Measurements from ENCODE around the gene HK1.

HK1 gene

GRCh38 chr10:69243817-69244216, 34.5 kb upstream of the HK1 start:
- Histone ChIP-seq H3K4me1 (ENCODE audit: low read length) (no peaks in the 10 kb centered on the region), H3F3A (ENCODE audit: insufficient read depth, low read length) (no peaks in the 10 kb centered on the region), H3K9me2 (replicated peaks; ENCODE audit: insufficient read depth, low read length) (no peaks in the 10 kb centered on the region), H3K79me2 (ENCODE audit: low read length) (no peaks in the 10 kb centered on the region), H3K4me2 (ENCODE audit: low read depth, low read length) (no peak overlapping the region), H3K36me3 (replicated peaks; ENCODE audit: insufficient read depth, low read length) (no peaks in the 10 kb centered on the region), H4K20me1 (ENCODE audit: insufficient read depth, low read length) (no peaks in the 10 kb centered on the region), H3K9ac (ENCODE audit: low read length) (no peak overlapping the region), H3K4me3 (ENCODE audit: low read length) (no peak overlapping the region), H3K27me3 (replicated peaks; ENCODE audit: insufficient read depth, low read length) (no peaks in the 10 kb centered on the region), H3K27ac (ENCODE audit: low read length) (no peak overlapping the region), H3K9me3 (replicated peaks; ENCODE audit: insufficient read depth, low read length) (no peaks in the 10 kb centered on the region), H2AFZ (ENCODE audit: low read length) (no peak overlapping the region)
- no peak for TF ChIP-seq EZH2 (optimal IDR thresholded peaks at IDR 0.05; ENCODE audit: low read depth, low read length)
- no peak for TF ChIP-seq EZH2phosphoT487 (IDR thresholded peaks at IDR 0.05; ENCODE audit: low read length)
- no peak for TF ChIP-seq CTCF (IDR thresholded peaks at IDR 0.05; ENCODE audit: low read length)
- no peak for DNase-seq

GRCh38 chr10:69246036-69246435, 32.3 kb upstream of the HK1 start:
- DNase-seq, result no peak
- no peak overlapping the region for H3K9ac ChIP-seq (ENCODE audit: low read length)
- no peaks in the 10 kb centered on the region for H3K4me1 ChIP-seq (ENCODE audit: low read length)
- no peaks in the 10 kb centered on the region for H3K27me3 ChIP-seq (replicated peaks; ENCODE audit: insufficient read depth, low read length)
- no peaks in the 10 kb centered on the region for H3K9me2 ChIP-seq (replicated peaks; ENCODE audit: insufficient read depth, low read length)
- H3K79me2 ChIP-seq (ENCODE audit: low read length), result no peaks in the 10 kb centered on the region
- H3K4me2 ChIP-seq (ENCODE audit: low read depth, low read length), result no peak overlapping the region
- H3K36me3 ChIP-seq (replicated peaks; ENCODE audit: insufficient read depth, low read length), result no peaks in the 10 kb centered on the region
- H3K4me3 ChIP-seq (ENCODE audit: low read length), result no peak overlapping the region
- H3K9me3 ChIP-seq (replicated peaks; ENCODE audit: insufficient read depth, low read length), result no peaks in the 10 kb centered on the region
- H3F3A ChIP-seq (ENCODE audit: insufficient read depth, low read length), result no peaks in the 10 kb centered on the region
- no peak overlapping the region for H3K27ac ChIP-seq (ENCODE audit: low read length)
- no peaks in the 10 kb centered on the region for H4K20me1 ChIP-seq (ENCODE audit: insufficient read depth, low read length)
- no peak for TF ChIP-seq EZH2 (optimal IDR thresholded peaks at IDR 0.05; ENCODE audit: low read depth, low read length)
- H2AFZ ChIP-seq (ENCODE audit: low read length), result no peak overlapping the region

- H3K36me3 ChIP-seq (replicated peaks; ENCODE audit: insufficient read depth, low read length), result no peaks in the 10 kb centered on the region
Measured at GRCh38 chr10:69246581-69247312, 31.5 kb upstream of the HK1 start.

More at GRCh38 chr10:69246581-69247312, 31.5 kb upstream of the HK1 start:
- H3K27me3 ChIP-seq (replicated peaks; ENCODE audit: insufficient read depth, low read length), result no peaks in the 10 kb centered on the region
- no peaks in the 10 kb centered on the region for H4K20me1 ChIP-seq (ENCODE audit: insufficient read depth, low read length)
- H3K9me3 ChIP-seq (replicated peaks; ENCODE audit: insufficient read depth, low read length), result no peaks in the 10 kb centered on the region
- H3K4me2 ChIP-seq (ENCODE audit: low read depth, low read length), result no peak overlapping the region
- H3K9ac ChIP-seq (ENCODE audit: low read length), result no peak overlapping the region
- H3K4me1 ChIP-seq (ENCODE audit: low read length), result no peaks in the 10 kb centered on the region
- DNase-seq, result no peak
- H3K9me2 ChIP-seq (replicated peaks; ENCODE audit: insufficient read depth, low read length), result no peaks in the 10 kb centered on the region
- H3K79me2 ChIP-seq (ENCODE audit: low read length), result no peaks in the 10 kb centered on the region
- H3F3A ChIP-seq (ENCODE audit: insufficient read depth, low read length), result no peaks in the 10 kb centered on the region
- H3K27ac ChIP-seq (ENCODE audit: low read length), result no peak overlapping the region
- H2AFZ ChIP-seq (ENCODE audit: low read length), result no peak overlapping the region
- TF ChIP-seq CTCF (IDR thresholded peaks at IDR 0.05; ENCODE audit: low read length), result no peak
- no peak for TF ChIP-seq EZH2phosphoT487 (IDR thresholded peaks at IDR 0.05; ENCODE audit: low read length)
- TF ChIP-seq EZH2 (optimal IDR thresholded peaks at IDR 0.05; ENCODE audit: low read depth, low read length), result no peak
- no peak overlapping the region for H3K4me3 ChIP-seq (ENCODE audit: low read length)

Data from MM.1S (cell line).